DND-41 (cell line): ENCODE data around the gene PWWP2B.

Experiments used
- EZH2 ChIP-seq: IDR thresholded peaks from 3 replicates; pipeline ENCODE4 v1.6.1; 2012; ENCODE audit warnings: borderline replicate concordance, low read depth, mild to moderate bottlenecking, moderate library complexity, low read length, inconsistent platforms; ENCODE audit not compliant: severe bottlenecking
- TF ChIP-seq, protein P1 (sequence below): IDR thresholded peaks from 2 replicates; pipeline ENCODE4 v1.5.1; 2012; ENCODE audit warnings: borderline replicate concordance, low read length, moderate library complexity, mild to moderate bottlenecking; ENCODE audit not compliant: poor library complexity, severe bottlenecking; ENCODE audit errors: extremely low read depth

DNA sequence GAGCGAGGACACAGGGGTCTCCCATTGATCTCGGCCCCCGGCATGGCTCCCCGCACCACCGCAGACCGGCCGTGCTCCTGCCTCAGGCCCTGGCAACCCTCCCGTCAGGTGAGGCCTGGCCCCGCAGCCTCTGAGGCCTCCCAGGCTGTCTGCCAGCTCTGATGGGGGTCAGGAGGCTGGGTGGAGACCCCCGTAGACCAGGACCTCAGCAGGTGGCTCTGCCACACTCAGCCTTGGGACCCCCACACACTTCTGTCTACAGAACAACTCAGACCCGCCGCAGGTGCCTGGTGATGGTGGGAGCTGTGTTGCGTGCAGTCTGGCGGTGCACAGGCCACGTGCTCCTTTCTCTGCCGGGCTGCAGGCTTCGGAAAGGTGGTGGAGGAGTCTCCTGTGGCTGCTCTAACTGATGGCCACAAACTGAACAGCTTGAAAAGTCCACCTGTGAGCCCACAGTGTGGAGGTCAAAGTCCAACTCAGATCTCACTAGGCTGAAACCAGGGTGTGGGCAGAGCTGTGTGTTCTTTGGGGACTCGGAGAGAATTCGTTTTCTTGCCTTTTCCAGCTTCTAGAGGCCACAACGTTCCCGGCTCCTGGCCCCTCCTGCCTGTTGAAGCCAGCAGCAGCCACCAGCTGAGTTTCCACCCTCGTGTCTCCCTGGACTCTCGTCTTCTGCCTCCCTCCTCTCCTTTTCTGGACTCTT, 62.5 kb downstream of the PWWP2B start:
- TF ChIP-seq, protein P1, sequence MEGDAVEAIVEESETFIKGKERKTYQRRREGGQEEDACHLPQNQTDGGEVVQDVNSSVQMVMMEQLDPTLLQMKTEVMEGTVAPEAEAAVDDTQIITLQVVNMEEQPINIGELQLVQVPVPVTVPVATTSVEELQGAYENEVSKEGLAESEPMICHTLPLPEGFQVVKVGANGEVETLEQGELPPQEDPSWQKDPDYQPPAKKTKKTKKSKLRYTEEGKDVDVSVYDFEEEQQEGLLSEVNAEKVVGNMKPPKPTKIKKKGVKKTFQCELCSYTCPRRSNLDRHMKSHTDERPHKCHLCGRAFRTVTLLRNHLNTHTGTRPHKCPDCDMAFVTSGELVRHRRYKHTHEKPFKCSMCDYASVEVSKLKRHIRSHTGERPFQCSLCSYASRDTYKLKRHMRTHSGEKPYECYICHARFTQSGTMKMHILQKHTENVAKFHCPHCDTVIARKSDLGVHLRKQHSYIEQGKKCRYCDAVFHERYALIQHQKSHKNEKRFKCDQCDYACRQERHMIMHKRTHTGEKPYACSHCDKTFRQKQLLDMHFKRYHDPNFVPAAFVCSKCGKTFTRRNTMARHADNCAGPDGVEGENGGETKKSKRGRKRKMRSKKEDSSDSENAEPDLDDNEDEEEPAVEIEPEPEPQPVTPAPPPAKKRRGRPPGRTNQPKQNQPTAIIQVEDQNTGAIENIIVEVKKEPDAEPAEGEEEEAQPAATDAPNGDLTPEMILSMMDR = no peak
- TF ChIP-seq EZH2 = no peak
